Activated naive CD8-positive, alpha-beta T cell treated with anti-CD3 and anti-CD28 coated beads for 36 hours (primary cell): ENCODE data around the gene AAMP. TPM values are rescaled to one million over a fixed set of nuclear protein-coding genes. Genes with fewer than 3 reads are reported as not detected.

ENCODE experiments used
- DNase-seq: peaks from one replicate; pipeline ENCODE4 v3.0.0; 2021
- H3K27ac Mint-ChIP-seq: one replicate; pipeline ENCODE4 v1.8.0; 2022; ENCODE audit warnings: mild to moderate bottlenecking, moderate library complexity, mixed read lengths
- H3K27me3 Mint-ChIP-seq: one replicate; pipeline ENCODE4 v1.8.0; 2022; ENCODE audit warnings: mild to moderate bottlenecking, mixed read lengths
- H3K36me3 Mint-ChIP-seq: one replicate; pipeline ENCODE4 v1.8.0; 2021; ENCODE audit warnings: mild to moderate bottlenecking, mixed read lengths
- H3K4me1 Mint-ChIP-seq: one replicate; pipeline ENCODE4 v1.8.0; 2021; ENCODE audit warnings: mixed read lengths
- H3K4me3 Mint-ChIP-seq: one replicate; pipeline ENCODE4 v1.8.0; 2022; ENCODE audit warnings: mild to moderate bottlenecking, moderate library complexity, mixed read lengths
- H3K9me3 Mint-ChIP-seq: one replicate; pipeline ENCODE4 v1.8.0; 2022; ENCODE audit warnings: mixed read lengths
- total RNA-seq, 2 experiments: library from RNA; stranded (reverse); gene quantifications; one replicate each; pipeline ENCODE4 v1.2.3, GENCODE V29; 2021

The AAMP gene
- total RNA-seq, 2 experiments from 2014 or later, result 94.6 to 97.7 TPM

GRCh38 chr2:218301176-218301819 lies 31.4 kb upstream of the AAMP start:
- Mint-ChIP-seq H3K4me3 (no peak overlapping the region), H3K9me3 (no peaks in the 10 kb centered on the region), H3K27me3 (no peaks in the 10 kb centered on the region), H3K36me3 (no peaks in the 10 kb centered on the region), H3K27ac (no peak overlapping the region), H3K4me1 (peaks cover 6% of the 10 kb centered on the region)
- peak; percentile 80 for DNase-seq

GRCh38 chr2:218300141-218300540 lies 30.2 kb upstream of the AAMP start:
- peaks cover 9% of the 10 kb centered on the region for H3K4me1 Mint-ChIP-seq
- H3K36me3 Mint-ChIP-seq, result no peaks in the 10 kb centered on the region
- H3K9me3 Mint-ChIP-seq, result no peaks in the 10 kb centered on the region
- H3K27ac Mint-ChIP-seq, result no peak overlapping the region
- no peaks in the 10 kb centered on the region for H3K27me3 Mint-ChIP-seq
- DNase-seq, result no peak
- H3K4me3 Mint-ChIP-seq, result no peak overlapping the region

GRCh38 chr2:218298314-218298875 lies 28.5 kb upstream of the AAMP start:
- Mint-ChIP-seq H3K4me1 (peaks cover 14% of the 10 kb centered on the region), H3K27me3 (no peaks in the 10 kb centered on the region), H3K36me3 (no peaks in the 10 kb centered on the region), H3K4me3 (no peak overlapping the region), H3K27ac (no peak overlapping the region), H3K9me3 (no peaks in the 10 kb centered on the region)
- DNase-seq, result no peak

DNA sequence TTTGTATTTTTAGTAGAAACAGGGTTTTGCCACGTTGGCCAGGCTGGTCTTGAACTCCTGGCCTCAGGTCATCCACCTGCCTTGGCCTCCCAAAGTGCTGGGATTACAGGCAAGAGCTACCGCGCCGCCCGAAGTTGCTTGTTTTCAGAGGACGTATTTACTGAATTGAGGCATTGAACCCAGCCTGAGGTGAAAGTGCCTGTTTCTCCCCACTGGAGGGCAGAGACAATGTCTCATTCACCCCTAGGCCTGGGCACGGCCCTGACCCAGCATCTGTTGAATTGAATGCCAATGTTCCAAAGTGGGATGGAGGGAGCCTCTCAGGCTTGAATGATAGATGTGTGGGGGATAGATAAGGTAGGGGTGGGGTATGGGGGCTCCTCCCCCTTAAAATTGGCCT lies 26.9 kb upstream of the AAMP start:
- Mint-ChIP-seq H3K36me3 (no peaks in the 10 kb centered on the region), H3K4me1 (peaks cover 20% of the 10 kb centered on the region), H3K27ac (no peak overlapping the region), H3K9me3 (no peaks in the 10 kb centered on the region), H3K27me3 (no peaks in the 10 kb centered on the region), H3K4me3 (no peak overlapping the region)
- DNase-seq, result no peak

DNA sequence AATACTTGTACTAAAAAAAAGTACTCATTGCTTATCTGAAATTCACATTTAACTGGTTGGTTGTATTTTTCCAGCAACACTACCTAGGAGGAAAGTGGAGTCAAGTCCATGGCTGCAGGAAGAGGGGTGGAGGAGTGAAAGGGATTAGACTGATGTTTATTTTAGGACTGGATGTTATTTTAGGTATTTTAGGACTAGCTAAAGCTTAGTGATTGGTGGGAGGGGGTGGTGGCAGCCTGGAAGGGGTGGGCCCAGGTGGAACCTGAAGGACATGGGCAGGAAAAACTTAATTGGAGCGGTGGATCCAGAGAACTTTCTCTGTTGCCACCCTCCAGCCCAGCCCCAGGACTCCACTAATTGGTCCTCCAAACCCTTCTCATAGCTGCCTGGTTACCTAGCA lies 26.3 kb upstream of the AAMP start:
- Mint-ChIP-seq H3K9me3 (no peaks in the 10 kb centered on the region), H3K4me3 (no peak overlapping the region), H3K4me1 (peaks cover 20% of the 10 kb centered on the region), H3K27ac (no peak overlapping the region), H3K36me3 (no peaks in the 10 kb centered on the region), H3K27me3 (no peaks in the 10 kb centered on the region)
- no peak for DNase-seq

DNA sequence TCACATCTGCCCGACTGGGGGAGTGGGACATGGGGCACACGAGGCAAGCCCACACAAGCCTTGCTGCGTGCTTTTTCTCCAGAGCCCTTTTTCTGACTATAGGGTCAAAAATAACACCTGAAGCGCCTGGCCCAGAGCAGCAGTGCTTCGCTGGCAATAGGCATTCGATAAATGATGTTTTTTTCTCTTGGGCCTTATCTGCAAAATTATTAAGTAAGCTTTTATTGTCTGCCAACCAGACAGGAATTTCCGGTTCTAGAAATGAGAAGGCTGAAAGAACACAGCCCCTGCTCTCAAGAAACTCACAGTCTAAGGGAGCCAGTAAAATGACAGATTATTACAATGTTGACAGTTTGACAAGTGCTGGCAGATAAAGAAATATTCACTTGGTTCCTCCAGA lies 25.1 kb upstream of the AAMP start:
- Mint-ChIP-seq H3K4me1 (peaks cover 30% of the 10 kb centered on the region), H3K27ac (no peak overlapping the region), H3K4me3 (no peak overlapping the region), H3K9me3 (no peaks in the 10 kb centered on the region), H3K36me3 (no peaks in the 10 kb centered on the region), H3K27me3 (no peaks in the 10 kb centered on the region)
- DNase-seq, result no peak

- H3K36me3 Mint-ChIP-seq, result no peaks in the 10 kb centered on the region
- H3K27ac Mint-ChIP-seq, result no peak overlapping the region
- no peak overlapping the region for H3K4me3 Mint-ChIP-seq
- peaks cover 35% of the 10 kb centered on the region for H3K4me1 Mint-ChIP-seq
- no peaks in the 10 kb centered on the region for H3K9me3 Mint-ChIP-seq
- DNase-seq, result no peak
- H3K27me3 Mint-ChIP-seq, result no peaks in the 10 kb centered on the region
These were observed 24.6 kb upstream of the AAMP start for GRCh38 chr2:218294430-218295022.

DNA sequence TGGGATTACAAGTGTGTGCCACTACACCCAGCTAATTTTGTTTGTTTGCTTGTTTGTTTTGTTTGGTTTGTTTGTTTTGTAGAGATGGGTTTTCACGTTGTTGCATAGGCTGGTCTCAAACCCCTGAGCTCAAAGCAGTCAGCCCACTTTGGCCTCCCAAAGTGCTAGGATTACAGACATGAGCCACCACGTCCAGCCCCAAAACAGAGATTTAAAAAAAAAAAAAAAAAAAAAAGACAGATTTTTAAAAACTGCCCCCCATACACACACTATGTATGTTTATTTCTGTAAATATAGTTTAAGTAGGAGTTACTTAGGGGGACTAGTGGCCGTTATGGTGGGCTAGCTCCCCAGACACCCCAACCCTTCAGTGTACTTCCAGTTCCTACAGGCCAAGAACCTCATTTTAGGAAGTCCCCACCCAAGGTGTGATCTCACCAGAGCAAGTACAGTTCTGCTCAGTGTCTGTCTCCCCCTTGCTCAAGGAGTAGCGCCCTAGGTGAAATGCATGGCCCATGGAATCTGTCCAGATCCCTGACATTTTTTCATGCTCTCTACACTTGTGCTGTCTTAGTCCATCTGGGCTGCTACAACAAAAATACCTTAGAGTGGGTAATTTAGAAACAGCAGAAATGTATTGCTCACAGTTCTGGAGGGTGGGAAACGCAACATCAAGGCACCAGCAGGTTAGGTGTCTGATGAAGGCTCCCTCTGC lies 23.9 kb upstream of the AAMP start:
- Mint-ChIP-seq H3K4me3 (no peak overlapping the region), H3K27me3 (no peaks in the 10 kb centered on the region), H3K4me1 (peaks cover 41% of the 10 kb centered on the region), H3K9me3 (no peaks in the 10 kb centered on the region), H3K27ac (no peak overlapping the region), H3K36me3 (peaks cover 3% of the 10 kb centered on the region)
- DNase-seq, result no peak

GRCh38 chr2:218292048-218293014 lies 22.4 kb upstream of the AAMP start, which contains the start of gene TMBIM1:
TSS of gene TMBIM1 (minus strand) at chr2:218292503. CDS start at chr2:218282141, 10,362 bp downstream.
- H3K4me1 Mint-ChIP-seq, result peaks cover 52% of the 10 kb centered on the region

GRCh38 chr2:218291318-218292047 lies 21.5 kb upstream of the AAMP start:
- DNase-seq, result no peak
- Mint-ChIP-seq H3K27me3 (no peaks in the 10 kb centered on the region), H3K4me3 (peak overlapping the region; percentile 92), H3K9me3 (no peaks in the 10 kb centered on the region), H3K27ac (peak overlapping the region; percentile 92), H3K36me3 (peaks cover 14% of the 10 kb centered on the region), H3K4me1 (peaks cover 60% of the 10 kb centered on the region)

More at GRCh38 chr2:218292048-218293014, 22.4 kb upstream of the AAMP start, which contains the start of gene TMBIM1:
- peak; percentile 90 for DNase-seq
- Mint-ChIP-seq H3K36me3 (peaks cover 12% of the 10 kb centered on the region), H3K27me3 (no peaks in the 10 kb centered on the region), H3K27ac (peak within 1 kb of the TSS; percentile 92), H3K4me3 (peak within 1 kb of the TSS; percentile 92), H3K9me3 (no peaks in the 10 kb centered on the region)

DNA sequence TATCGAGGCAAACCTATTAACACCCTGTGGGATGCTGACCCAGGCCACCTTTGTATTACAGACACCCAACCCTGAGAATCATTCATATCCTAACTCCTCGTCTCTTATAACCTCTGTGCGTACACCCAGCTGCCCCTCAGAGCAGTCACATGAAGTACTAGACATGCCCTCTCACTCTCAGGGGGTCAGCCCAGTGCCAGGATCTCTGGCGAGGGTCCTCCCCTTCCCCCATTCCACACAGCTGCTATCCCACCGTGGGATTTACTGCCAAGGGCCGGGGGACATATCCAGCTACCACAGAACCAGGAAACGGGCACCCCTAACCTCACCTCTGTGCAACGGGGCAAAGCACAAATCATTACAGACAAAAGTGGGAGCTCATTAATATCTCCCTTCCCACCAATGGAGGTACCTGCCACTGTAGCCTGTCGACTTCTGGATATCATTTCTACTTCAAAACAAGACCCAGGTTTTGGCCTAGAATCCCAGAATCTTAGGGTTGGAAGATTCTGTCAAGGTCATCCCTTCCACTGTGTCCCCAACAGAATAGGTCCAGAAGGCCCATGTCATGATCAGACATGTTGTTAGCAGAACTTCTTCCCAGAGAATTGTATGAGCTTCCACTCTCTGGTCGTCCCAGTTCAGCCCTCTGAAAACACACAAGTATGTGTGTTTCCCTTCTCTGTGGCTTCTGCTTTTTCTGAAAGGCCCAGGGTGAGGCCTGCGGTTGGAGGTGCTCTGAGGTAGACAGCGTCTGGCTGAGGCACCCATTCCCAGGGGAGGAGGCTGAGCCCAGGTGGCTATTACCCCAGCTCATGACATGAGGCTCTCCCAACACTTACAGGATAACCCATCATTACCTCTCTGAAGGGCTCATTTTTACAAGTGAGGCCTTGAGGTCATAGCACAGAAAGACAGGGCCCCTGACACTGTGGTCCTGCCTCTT lies 20.7 kb upstream of the AAMP start:
- DNase-seq, result peak; percentile 58
- Mint-ChIP-seq H3K36me3 (peaks cover 15% of the 10 kb centered on the region), H3K4me3 (peak overlapping the region; percentile 92), H3K4me1 (peaks cover 67% of the 10 kb centered on the region), H3K27ac (peak overlapping the region; percentile 92), H3K27me3 (no peaks in the 10 kb centered on the region), H3K9me3 (no peaks in the 10 kb centered on the region)

DNA sequence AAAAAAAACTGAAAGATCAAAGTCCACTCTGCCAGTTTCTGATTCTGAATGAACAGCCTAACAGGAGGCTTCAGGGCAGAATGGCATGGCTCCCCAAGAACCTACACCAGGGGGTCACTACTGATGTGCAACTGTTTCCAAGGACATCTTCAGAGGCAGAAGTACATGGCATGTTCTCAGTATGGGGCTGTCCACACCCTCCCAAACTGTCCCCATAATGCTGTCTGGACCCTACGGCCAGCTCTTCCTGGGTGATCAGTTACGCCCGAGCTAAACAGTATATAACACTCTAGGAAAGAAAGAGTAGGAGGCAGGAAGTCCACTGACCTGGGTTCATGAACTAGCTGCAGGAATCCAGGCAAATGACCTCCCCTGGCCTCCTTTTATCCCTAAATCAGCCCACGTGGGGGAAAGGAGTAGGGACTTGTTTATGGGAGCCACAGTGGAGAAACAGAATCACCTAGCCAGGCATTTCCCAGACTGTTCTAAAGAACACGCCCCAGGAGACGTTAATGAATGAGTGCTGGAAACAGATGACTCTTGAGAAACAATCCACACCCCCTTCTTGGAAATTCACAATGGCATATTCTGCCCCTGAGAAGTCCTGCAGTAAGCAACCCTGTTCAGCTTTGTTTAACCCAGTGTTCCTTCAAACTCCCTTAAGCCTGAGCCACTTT lies 19.8 kb upstream of the AAMP start:
- DNase-seq, result no peak
- Mint-ChIP-seq H3K27ac (peak overlapping the region; percentile 92), H3K9me3 (no peaks in the 10 kb centered on the region), H3K27me3 (no peaks in the 10 kb centered on the region), H3K4me3 (peak overlapping the region; percentile 92), H3K36me3 (peaks cover 23% of the 10 kb centered on the region), H3K4me1 (peaks cover 71% of the 10 kb centered on the region)
